Panc1 (cell line): ENCODE data around the gene SPSB1.

ENCODE experiments used
- POLR2AphosphoS5 ChIP-seq: IDR thresholded peaks from 2 replicates; pipeline ENCODE4 v1.6.1; 2012; ENCODE audit warnings: mild to moderate bottlenecking, low read depth, low read length, moderate library complexity
- TCF7L2 ChIP-seq: IDR thresholded peaks from 2 replicates; pipeline ENCODE4 v1.6.1; 2011; ENCODE audit warnings: mild to moderate bottlenecking, low read depth, low read length, inconsistent platforms
- TF ChIP-seq, protein P1 (sequence below): fragments of 450-650 bp; IDR thresholded peaks from 2 replicates; pipeline ENCODE4 v1.5.1; 2017; ENCODE audit warnings: mild to moderate bottlenecking
- TF ChIP-seq, protein P2 (sequence below), 2 experiments: IDR thresholded peaks; 2 replicates each; pipeline ENCODE4 v1.6.1; 2011 to 2012; ENCODE audit warnings: low read depth in 2 of 2, control low read depth in 1 of 2, low read length in 1 of 2, mild to moderate bottlenecking in 1 of 2, moderate library complexity in 1 of 2; ENCODE audit not compliant: insufficient read depth in 1 of 2

DNA sequence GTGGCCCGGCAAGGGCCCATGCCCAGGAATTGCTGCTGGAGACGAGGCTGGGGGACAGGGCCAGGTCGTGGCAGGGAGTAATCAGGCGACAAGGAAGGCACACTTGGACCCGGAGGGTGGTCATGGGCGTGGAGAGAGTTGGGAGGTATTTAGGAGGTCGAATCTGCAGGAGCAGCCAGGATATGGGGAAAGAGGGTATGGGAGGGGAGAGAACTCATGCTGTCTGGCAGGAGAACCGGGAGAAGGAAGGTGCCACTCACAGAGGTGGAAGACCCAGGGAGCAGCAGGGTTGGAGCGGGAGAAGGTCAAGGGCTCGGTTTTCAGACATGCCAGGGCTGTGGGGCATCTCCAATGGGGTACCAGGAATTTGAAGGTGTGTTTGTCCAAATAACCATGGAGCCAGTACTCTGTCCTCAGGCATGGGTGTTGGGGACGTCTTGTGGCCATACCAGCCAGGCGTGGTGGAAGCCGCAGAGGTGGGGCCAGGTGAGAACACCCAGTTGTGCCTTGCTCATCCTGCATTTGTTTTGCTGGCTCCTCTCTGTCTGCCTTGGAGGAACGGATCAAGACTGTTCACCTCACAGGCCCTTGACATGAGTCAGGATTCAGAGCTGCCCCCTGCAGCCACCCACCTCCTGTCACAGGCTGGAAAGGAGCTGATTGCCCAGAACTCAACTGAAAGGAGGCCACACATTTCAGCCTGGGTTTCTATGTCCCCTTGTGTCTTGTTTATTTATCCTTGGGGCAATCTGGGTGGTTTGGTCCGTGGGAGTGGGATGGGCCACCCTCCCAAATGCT is 111.6 kb downstream of the SPSB1 start:
- TF ChIP-seq, protein P1, sequence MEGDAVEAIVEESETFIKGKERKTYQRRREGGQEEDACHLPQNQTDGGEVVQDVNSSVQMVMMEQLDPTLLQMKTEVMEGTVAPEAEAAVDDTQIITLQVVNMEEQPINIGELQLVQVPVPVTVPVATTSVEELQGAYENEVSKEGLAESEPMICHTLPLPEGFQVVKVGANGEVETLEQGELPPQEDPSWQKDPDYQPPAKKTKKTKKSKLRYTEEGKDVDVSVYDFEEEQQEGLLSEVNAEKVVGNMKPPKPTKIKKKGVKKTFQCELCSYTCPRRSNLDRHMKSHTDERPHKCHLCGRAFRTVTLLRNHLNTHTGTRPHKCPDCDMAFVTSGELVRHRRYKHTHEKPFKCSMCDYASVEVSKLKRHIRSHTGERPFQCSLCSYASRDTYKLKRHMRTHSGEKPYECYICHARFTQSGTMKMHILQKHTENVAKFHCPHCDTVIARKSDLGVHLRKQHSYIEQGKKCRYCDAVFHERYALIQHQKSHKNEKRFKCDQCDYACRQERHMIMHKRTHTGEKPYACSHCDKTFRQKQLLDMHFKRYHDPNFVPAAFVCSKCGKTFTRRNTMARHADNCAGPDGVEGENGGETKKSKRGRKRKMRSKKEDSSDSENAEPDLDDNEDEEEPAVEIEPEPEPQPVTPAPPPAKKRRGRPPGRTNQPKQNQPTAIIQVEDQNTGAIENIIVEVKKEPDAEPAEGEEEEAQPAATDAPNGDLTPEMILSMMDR: no peak
- TF ChIP-seq TCF7L2 (no peak), POLR2AphosphoS5 (no peak)
- TF ChIP-seq, protein P2, sequence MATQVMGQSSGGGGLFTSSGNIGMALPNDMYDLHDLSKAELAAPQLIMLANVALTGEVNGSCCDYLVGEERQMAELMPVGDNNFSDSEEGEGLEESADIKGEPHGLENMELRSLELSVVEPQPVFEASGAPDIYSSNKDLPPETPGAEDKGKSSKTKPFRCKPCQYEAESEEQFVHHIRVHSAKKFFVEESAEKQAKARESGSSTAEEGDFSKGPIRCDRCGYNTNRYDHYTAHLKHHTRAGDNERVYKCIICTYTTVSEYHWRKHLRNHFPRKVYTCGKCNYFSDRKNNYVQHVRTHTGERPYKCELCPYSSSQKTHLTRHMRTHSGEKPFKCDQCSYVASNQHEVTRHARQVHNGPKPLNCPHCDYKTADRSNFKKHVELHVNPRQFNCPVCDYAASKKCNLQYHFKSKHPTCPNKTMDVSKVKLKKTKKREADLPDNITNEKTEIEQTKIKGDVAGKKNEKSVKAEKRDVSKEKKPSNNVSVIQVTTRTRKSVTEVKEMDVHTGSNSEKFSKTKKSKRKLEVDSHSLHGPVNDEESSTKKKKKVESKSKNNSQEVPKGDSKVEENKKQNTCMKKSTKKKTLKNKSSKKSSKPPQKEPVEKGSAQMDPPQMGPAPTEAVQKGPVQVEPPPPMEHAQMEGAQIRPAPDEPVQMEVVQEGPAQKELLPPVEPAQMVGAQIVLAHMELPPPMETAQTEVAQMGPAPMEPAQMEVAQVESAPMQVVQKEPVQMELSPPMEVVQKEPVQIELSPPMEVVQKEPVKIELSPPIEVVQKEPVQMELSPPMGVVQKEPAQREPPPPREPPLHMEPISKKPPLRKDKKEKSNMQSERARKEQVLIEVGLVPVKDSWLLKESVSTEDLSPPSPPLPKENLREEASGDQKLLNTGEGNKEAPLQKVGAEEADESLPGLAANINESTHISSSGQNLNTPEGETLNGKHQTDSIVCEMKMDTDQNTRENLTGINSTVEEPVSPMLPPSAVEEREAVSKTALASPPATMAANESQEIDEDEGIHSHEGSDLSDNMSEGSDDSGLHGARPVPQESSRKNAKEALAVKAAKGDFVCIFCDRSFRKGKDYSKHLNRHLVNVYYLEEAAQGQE (IDR thresholded peaks at IDR 0.05; ENCODE audit: insufficient read depth in 1 of 2, low read depth in 2 of 2, low read length in 1 of 2): no peak
